H9 (cell line): ENCODE results near the gene KDM2B. TPM values are rescaled to one million over a fixed set of nuclear protein-coding genes. Genes with fewer than 3 reads are reported as not detected.

Experiments
- DNase-seq: peaks from one replicate; pipeline ENCODE4 v3.0.0-alpha.2; 2017
- H2AFZ ChIP-seq: one replicate; pipeline ENCODE4 v1.6.1; 2013; ENCODE audit warnings: mild to moderate bottlenecking, low read length, control low read depth, moderate library complexity
- H2AK5ac ChIP-seq: 2 replicates; pipeline ENCODE4 v1.6.1; 2013; ENCODE audit warnings: low read length, control low read depth, mixed read lengths; ENCODE audit not compliant: insufficient read length
- H2BK120ac ChIP-seq: one replicate; pipeline ENCODE4 v1.6.1; 2013; ENCODE audit warnings: low read depth, mild to moderate bottlenecking, low read length, control low read depth, inconsistent platforms; ENCODE audit not compliant: poor library complexity, severe bottlenecking
- H2BK12ac ChIP-seq: 2 replicates; pipeline ENCODE4 v1.6.1; 2013; ENCODE audit warnings: low read length, control low read depth, mixed read lengths, low read depth; ENCODE audit not compliant: insufficient read length
- H2BK15ac ChIP-seq: 2 replicates; pipeline ENCODE4 v1.6.1; 2013; ENCODE audit warnings: low read depth, low read length, control low read depth
- H2BK20ac ChIP-seq: one replicate; pipeline ENCODE4 v1.6.1; 2013; ENCODE audit warnings: low read depth, mild to moderate bottlenecking, low read length, control low read depth, inconsistent platforms; ENCODE audit not compliant: poor library complexity, severe bottlenecking
- H2BK5ac ChIP-seq: 2 replicates; pipeline ENCODE4 v1.6.1; 2013; ENCODE audit warnings: low read length, control low read depth, mixed read lengths; ENCODE audit not compliant: insufficient read length
- H3K14ac ChIP-seq: 2 replicates; pipeline ENCODE4 v1.6.1; 2013; ENCODE audit warnings: low read length, control low read depth; ENCODE audit not compliant: insufficient read depth
- H3K18ac ChIP-seq: 2 replicates; pipeline ENCODE4 v1.6.1; 2013; ENCODE audit warnings: low read depth, mild to moderate bottlenecking, mixed read lengths, low read length, control low read depth; ENCODE audit not compliant: insufficient read length
- H3K23ac ChIP-seq: 2 replicates; pipeline ENCODE4 v1.6.1; 2013; ENCODE audit warnings: low read length, control low read depth, mixed read lengths, low read depth; ENCODE audit not compliant: insufficient read length
- H3K23me2 ChIP-seq: 2 replicates; pipeline ENCODE4 v1.6.1; 2013; ENCODE audit warnings: low read depth, mild to moderate bottlenecking, mixed read lengths, low read length, control low read depth; ENCODE audit not compliant: insufficient read length, poor library complexity, severe bottlenecking
- H3K27ac ChIP-seq: 2 replicates; pipeline ENCODE4 v1.5.1; 2013; ENCODE audit warnings: low read length, control low read depth, mixed read lengths, low read depth; ENCODE audit not compliant: insufficient read length
- H3K27me3 ChIP-seq: 2 replicates; pipeline ENCODE4 v1.6.1; 2013; ENCODE audit warnings: low read length, control low read depth, inconsistent platforms; ENCODE audit not compliant: insufficient read depth
- H3K4ac ChIP-seq: 2 replicates; pipeline ENCODE4 v1.6.1; 2013; ENCODE audit warnings: low read depth, mild to moderate bottlenecking, control low read depth, inconsistent platforms, low read length, moderate library complexity
- H3K4me1 ChIP-seq: 2 replicates; pipeline ENCODE4 v1.6.1; 2013; ENCODE audit warnings: low read length, control low read depth, inconsistent platforms; ENCODE audit not compliant: insufficient read depth
- H3K4me2 ChIP-seq: 2 replicates; pipeline ENCODE4 v1.6.1; 2013; ENCODE audit warnings: low read length, control low read depth, mixed read lengths; ENCODE audit not compliant: insufficient read length, insufficient read depth
- H3K56ac ChIP-seq: 2 replicates; pipeline ENCODE4 v1.6.1; 2013; ENCODE audit warnings: low read depth, mild to moderate bottlenecking, mixed read lengths, low read length, control low read depth; ENCODE audit not compliant: insufficient read length
- H3K79me1 ChIP-seq: 2 replicates; pipeline ENCODE4 v1.6.1; 2013; ENCODE audit warnings: low read depth, mild to moderate bottlenecking, moderate library complexity, low read length, control low read depth, inconsistent platforms; ENCODE audit not compliant: insufficient read depth, poor library complexity, severe bottlenecking
- H3K79me2 ChIP-seq: 2 replicates; pipeline ENCODE4 v1.6.1; 2013; ENCODE audit warnings: low read length, control low read depth, inconsistent platforms; ENCODE audit not compliant: insufficient read depth
- H3K9ac ChIP-seq: 2 replicates; pipeline ENCODE4 v1.6.1; 2013; ENCODE audit warnings: low read length, control low read depth, mixed read lengths; ENCODE audit not compliant: insufficient read length; ENCODE audit errors: extremely low read depth
- H3K9me3 ChIP-seq: one replicate; pipeline ENCODE4 v1.6.1; 2013; ENCODE audit warnings: low read depth, low read length, inconsistent platforms; ENCODE audit not compliant: control insufficient read depth
- H3T11ph ChIP-seq: one replicate; pipeline ENCODE4 v1.6.1; 2013; ENCODE audit warnings: mild to moderate bottlenecking, low read length, control low read depth, inconsistent platforms
- H4K20me1 ChIP-seq: one replicate; pipeline ENCODE4 v1.6.1; 2013; ENCODE audit not compliant: control insufficient read depth, insufficient read length, insufficient read depth
- H4K5ac ChIP-seq: 2 replicates; pipeline ENCODE4 v1.6.1; 2013; ENCODE audit warnings: low read depth, mild to moderate bottlenecking, mixed read lengths, low read length, control low read depth; ENCODE audit not compliant: insufficient read length
- H4K8ac ChIP-seq: replicated peaks from 2 replicates; pipeline ENCODE4 v1.6.1; 2013; ENCODE audit warnings: low read length, control low read depth, mixed read lengths, low read depth; ENCODE audit not compliant: insufficient read length
- H4K91ac ChIP-seq: 2 replicates; pipeline ENCODE4 v1.6.1; 2013; ENCODE audit warnings: low read depth, mild to moderate bottlenecking, moderate library complexity, mixed read lengths, low read length, control low read depth; ENCODE audit not compliant: insufficient read length
- H3K27ac Mint-ChIP-seq, 3 experiments: 2 replicates in 2 of 3; 3 replicates in 1 of 3; pipeline ENCODE4 v1.8.0; 2020 to 2021; ENCODE audit warnings: mixed read lengths in 3 of 3, mild to moderate bottlenecking in 1 of 3, moderate library complexity in 1 of 3
- H3K27me3 Mint-ChIP-seq: 2 replicates; pipeline ENCODE4 v1.8.0; 2021; ENCODE audit warnings: low read depth, mild to moderate bottlenecking, moderate library complexity, mixed read lengths
- H3K36me3 Mint-ChIP-seq, 3 experiments: 2 replicates in 2 of 3; 3 replicates in 1 of 3; pipeline ENCODE4 v1.8.0; 2020 to 2021; ENCODE audit warnings: low read depth in 3 of 3, mixed read lengths in 3 of 3; ENCODE audit not compliant: insufficient read depth in 1 of 3
- H3K4me1 Mint-ChIP-seq, 2 experiments: 2 replicates each; pipeline ENCODE4 v1.8.0; 2020; ENCODE audit warnings: mixed read lengths in 2 of 2
- H3K4me3 Mint-ChIP-seq, 2 experiments: 2 replicates in 1 of 2; 3 replicates in 1 of 2; pipeline ENCODE4 v1.8.0; 2020 to 2021; ENCODE audit warnings: mild to moderate bottlenecking in 2 of 2, mixed read lengths in 2 of 2, moderate library complexity in 1 of 2
- H3K9me3 Mint-ChIP-seq, 2 experiments: 2 replicates in 1 of 2; 3 replicates in 1 of 2; pipeline ENCODE4 v1.8.0; 2020; ENCODE audit warnings: mild to moderate bottlenecking in 2 of 2, mixed read lengths in 2 of 2, moderate library complexity in 1 of 2
- CTCF ChIP-seq: fragments of 200-600 bp; sonication (generic); conservative IDR thresholded peaks from 3 replicates; pipeline ENCODE4 v1.8.0; 2021; ENCODE audit warnings: antibody characterized with exemption, mild to moderate bottlenecking
- WGBS: extraction: QIAGEN DNeasy Blood & Tissue Kit; methylation state at CpG from one replicate; pipeline ENCODE4 v1.1.7; 2013; ENCODE audit warnings: missing lambda C conversion rate, low lambda C conversion rate, mixed read lengths; ENCODE audit not compliant: insufficient read length; ENCODE audit errors: extremely low coverage; 5-methylcytosine and 5-hydroxymethylcytosine counted together
- total RNA-seq: library from RNA; stranded (reverse); gene quantifications from 2 replicates; pipeline ENCODE4 v1.2.1, GENCODE V29; 2021

Gene KDM2B
- total RNA-seq, 1 experiment from 2014 or later: 143 TPM

- Histone ChIP-seq H4K8ac (no peak overlapping the region), H3K27me3 (no peaks in the 10 kb centered on the region), H3T11ph (no peak overlapping the region), H3K18ac (no peak overlapping the region), H3K79me1 (no peaks in the 10 kb centered on the region), H2BK120ac (no peak overlapping the region), H3K23me2 (no peaks in the 10 kb centered on the region), H3K4ac (no peak overlapping the region), H3K79me2 (no peaks in the 10 kb centered on the region), H2AFZ (no peak overlapping the region), H2BK12ac (no peak overlapping the region), H3K56ac (no peak overlapping the region), H3K9me3 (no peaks in the 10 kb centered on the region), H3K4me2 (no peak overlapping the region), H4K91ac (no peak overlapping the region), H3K27ac (no peak overlapping the region), H2AK5ac (no peak overlapping the region), H4K5ac (no peak overlapping the region), H4K20me1 (no peaks in the 10 kb centered on the region), H2BK20ac (no peak overlapping the region), H2BK5ac (no peak overlapping the region), H3K14ac (no peak overlapping the region), H3K23ac (no peak overlapping the region), H3K9ac (no peak overlapping the region), H3K4me1 (no peaks in the 10 kb centered on the region), H2BK15ac (no peak overlapping the region)
- WGBS: no CpG with 5 or more reads among the region's 3 CpGs
- no peak for DNase-seq
- no peaks in the 10 kb centered on the region for H3K4me1 Mint-ChIP-seq
- H3K36me3 Mint-ChIP-seq: peaks cover 28 to 84% (median 73%) of the 10 kb centered on the region in 3 experiments
- TF ChIP-seq CTCF: no peak
- H3K9me3 Mint-ChIP-seq: no peaks in the 10 kb centered on the region
- no peak overlapping the region for H3K27ac Mint-ChIP-seq
- no peaks in the 10 kb centered on the region for H3K27me3 Mint-ChIP-seq
- H3K4me3 Mint-ChIP-seq: no peak overlapping the region
These were observed 72.8 kb downstream of the KDM2B start for GRCh38 chr12:121507984-121508383.
